ENCODE measurements around the gene BRD4.

Gene BRD4

GRCh38 chr19:15239337-15239949, 92.9 kb downstream of the BRD4 start:
- no peak overlapping the region for H3K9ac ChIP-seq (ENCODE audit: low read depth, low read length)
- H3K36me3 ChIP-seq (ENCODE audit: insufficient read depth, low read depth, low read length) = peaks cover 82% of the 10 kb centered on the region
- no peak overlapping the region for H3K27ac ChIP-seq (ENCODE audit: low read length)
- no peaks in the 10 kb centered on the region for H3K9me3 ChIP-seq (ENCODE audit: insufficient read depth, low read depth, low read length)
- H3K27me3 ChIP-seq (ENCODE audit: insufficient read depth, low read length) = no peaks in the 10 kb centered on the region
- H3K4me3 ChIP-seq (ENCODE audit: low read length) = no peak overlapping the region
- no peaks in the 10 kb centered on the region for H3K4me1 ChIP-seq (ENCODE audit: insufficient read depth, low read length)

GRCh38 chr19:15238639-15239155, 93.6 kb downstream of the BRD4 start:
- H3K27ac ChIP-seq (ENCODE audit: low read length) = no peak overlapping the region

GRCh38 chr19:15237759-15238638, 94.3 kb downstream of the BRD4 start:
- peaks cover 73% of the 10 kb centered on the region for H3K36me3 ChIP-seq (ENCODE audit: insufficient read depth, low read depth, low read length)
- H3K4me3 ChIP-seq (ENCODE audit: low read length) = no peak overlapping the region
- no peak overlapping the region for H3K9ac ChIP-seq (ENCODE audit: low read depth, low read length)
- no peaks in the 10 kb centered on the region for H3K4me1 ChIP-seq (ENCODE audit: insufficient read depth, low read length)
- H3K27me3 ChIP-seq (ENCODE audit: insufficient read depth, low read length) = no peaks in the 10 kb centered on the region
- H3K27ac ChIP-seq (ENCODE audit: low read length) = no peak overlapping the region
- no peaks in the 10 kb centered on the region for H3K9me3 ChIP-seq (ENCODE audit: insufficient read depth, low read depth, low read length)

More at GRCh38 chr19:15238639-15239155, 93.6 kb downstream of the BRD4 start:
- Histone ChIP-seq H3K27me3 (ENCODE audit: insufficient read depth, low read length) (no peaks in the 10 kb centered on the region), H3K9me3 (ENCODE audit: insufficient read depth, low read depth, low read length) (no peaks in the 10 kb centered on the region), H3K4me3 (ENCODE audit: low read length) (no peak overlapping the region), H3K4me1 (ENCODE audit: insufficient read depth, low read length) (no peaks in the 10 kb centered on the region), H3K9ac (ENCODE audit: low read depth, low read length) (no peak overlapping the region), H3K36me3 (ENCODE audit: insufficient read depth, low read depth, low read length) (peaks cover 77% of the 10 kb centered on the region)

- Histone ChIP-seq H3K4me1 (ENCODE audit: insufficient read depth, low read length) (no peaks in the 10 kb centered on the region), H3K27me3 (ENCODE audit: insufficient read depth, low read length) (no peaks in the 10 kb centered on the region), H3K9ac (ENCODE audit: low read depth, low read length) (no peak overlapping the region), H3K36me3 (ENCODE audit: insufficient read depth, low read depth, low read length) (peaks cover 64% of the 10 kb centered on the region), H3K4me3 (ENCODE audit: low read length) (no peak overlapping the region), H3K27ac (ENCODE audit: low read length) (no peak overlapping the region), H3K9me3 (ENCODE audit: insufficient read depth, low read depth, low read length) (no peaks in the 10 kb centered on the region)
Observed at GRCh38 chr19:15236886-15237285, 95.5 kb downstream of the BRD4 start.

GRCh38 chr19:15235781-15236180, 96.6 kb downstream of the BRD4 start:
- Histone ChIP-seq H3K27ac (ENCODE audit: low read length) (no peak overlapping the region), H3K4me1 (ENCODE audit: insufficient read depth, low read length) (no peaks in the 10 kb centered on the region), H3K9me3 (ENCODE audit: insufficient read depth, low read depth, low read length) (no peaks in the 10 kb centered on the region), H3K36me3 (ENCODE audit: insufficient read depth, low read depth, low read length) (peaks cover 56% of the 10 kb centered on the region), H3K4me3 (ENCODE audit: low read length) (no peak overlapping the region), H3K27me3 (ENCODE audit: insufficient read depth, low read length) (no peaks in the 10 kb centered on the region), H3K9ac (ENCODE audit: low read depth, low read length) (no peak overlapping the region)

GRCh38 chr19:15234431-15235130, 97.8 kb downstream of the BRD4 start:
- Histone ChIP-seq H3K9me3 (ENCODE audit: insufficient read depth, low read depth, low read length) (no peaks in the 10 kb centered on the region), H3K4me1 (ENCODE audit: insufficient read depth, low read length) (no peaks in the 10 kb centered on the region), H3K27ac (ENCODE audit: low read length) (no peak overlapping the region), H3K4me3 (ENCODE audit: low read length) (no peak overlapping the region), H3K27me3 (ENCODE audit: insufficient read depth, low read length) (no peaks in the 10 kb centered on the region), H3K36me3 (ENCODE audit: insufficient read depth, low read depth, low read length) (peaks cover 47% of the 10 kb centered on the region), H3K9ac (ENCODE audit: low read depth, low read length) (no peak overlapping the region)

- no peak overlapping the region for H3K27ac ChIP-seq (ENCODE audit: low read length)
- no peaks in the 10 kb centered on the region for H3K4me1 ChIP-seq (ENCODE audit: insufficient read depth, low read length)
- peaks cover 21% of the 10 kb centered on the region for H3K36me3 ChIP-seq (ENCODE audit: insufficient read depth, low read depth, low read length)
- peak overlapping the region; percentile 82 for H3K4me3 ChIP-seq (ENCODE audit: low read length)
- peak overlapping the region; percentile 78; the same call in 1 of the 2 replicates for H3K9ac ChIP-seq (ENCODE audit: low read depth, low read length)
- no peaks in the 10 kb centered on the region for H3K27me3 ChIP-seq (ENCODE audit: insufficient read depth, low read length)
- no peaks in the 10 kb centered on the region for H3K9me3 ChIP-seq (ENCODE audit: insufficient read depth, low read depth, low read length)
Observed at GRCh38 chr19:15231271-15231670, 101.1 kb downstream of the BRD4 start.

- H3K27ac ChIP-seq (ENCODE audit: low read length) = no peak overlapping the region
- H3K4me1 ChIP-seq (ENCODE audit: insufficient read depth, low read length) = no peaks in the 10 kb centered on the region; the same call in 1 of the 2 replicates
- H3K9ac ChIP-seq (ENCODE audit: low read depth, low read length) = no peak overlapping the region
- H3K27me3 ChIP-seq (ENCODE audit: insufficient read depth, low read length) = no peaks in the 10 kb centered on the region
- H3K4me3 ChIP-seq (ENCODE audit: low read length) = no peak overlapping the region
- H3K36me3 ChIP-seq (ENCODE audit: insufficient read depth, low read depth, low read length) = peaks cover 10% of the 10 kb centered on the region
- H3K9me3 ChIP-seq (ENCODE audit: insufficient read depth, low read depth, low read length) = no peaks in the 10 kb centered on the region
Observed at GRCh38 chr19:15227261-15227660, 105.1 kb downstream of the BRD4 start.

- H3K4me1 ChIP-seq (ENCODE audit: insufficient read depth, low read length) = no peaks in the 10 kb centered on the region; the same call in 1 of the 2 replicates
- H3K36me3 ChIP-seq (ENCODE audit: insufficient read depth, low read depth, low read length) = peaks cover 7% of the 10 kb centered on the region
- H3K27ac ChIP-seq (ENCODE audit: low read length) = no peak overlapping the region
- H3K9me3 ChIP-seq (ENCODE audit: insufficient read depth, low read depth, low read length) = no peaks in the 10 kb centered on the region
- H3K9ac ChIP-seq (ENCODE audit: low read depth, low read length) = no peak overlapping the region
- H3K27me3 ChIP-seq (ENCODE audit: insufficient read depth, low read length) = no peaks in the 10 kb centered on the region
- no peak overlapping the region for H3K4me3 ChIP-seq (ENCODE audit: low read length)
Observed at GRCh38 chr19:15225760-15226159, 106.6 kb downstream of the BRD4 start.

GRCh38 chr19:15223649-15224361, 108.5 kb downstream of the BRD4 start:
- Histone ChIP-seq H3K9me3 (ENCODE audit: insufficient read depth, low read depth, low read length) (no peaks in the 10 kb centered on the region), H3K4me1 (ENCODE audit: insufficient read depth, low read length) (no peaks in the 10 kb centered on the region; the same call in 1 of the 2 replicates), H3K27ac (ENCODE audit: low read length) (no peak overlapping the region), H3K36me3 (ENCODE audit: insufficient read depth, low read depth, low read length) (peaks cover 5% of the 10 kb centered on the region; the same call in 1 of the 2 replicates), H3K4me3 (ENCODE audit: low read length) (peak overlapping the region; percentile 74), H3K9ac (ENCODE audit: low read depth, low read length) (peak overlapping the region; percentile 56; the same call in 1 of the 2 replicates), H3K27me3 (ENCODE audit: insufficient read depth, low read length) (no peaks in the 10 kb centered on the region)

Data from iPS-20b (cell line).